Measurements from ENCODE around the gene MYOCD.

DNA sequence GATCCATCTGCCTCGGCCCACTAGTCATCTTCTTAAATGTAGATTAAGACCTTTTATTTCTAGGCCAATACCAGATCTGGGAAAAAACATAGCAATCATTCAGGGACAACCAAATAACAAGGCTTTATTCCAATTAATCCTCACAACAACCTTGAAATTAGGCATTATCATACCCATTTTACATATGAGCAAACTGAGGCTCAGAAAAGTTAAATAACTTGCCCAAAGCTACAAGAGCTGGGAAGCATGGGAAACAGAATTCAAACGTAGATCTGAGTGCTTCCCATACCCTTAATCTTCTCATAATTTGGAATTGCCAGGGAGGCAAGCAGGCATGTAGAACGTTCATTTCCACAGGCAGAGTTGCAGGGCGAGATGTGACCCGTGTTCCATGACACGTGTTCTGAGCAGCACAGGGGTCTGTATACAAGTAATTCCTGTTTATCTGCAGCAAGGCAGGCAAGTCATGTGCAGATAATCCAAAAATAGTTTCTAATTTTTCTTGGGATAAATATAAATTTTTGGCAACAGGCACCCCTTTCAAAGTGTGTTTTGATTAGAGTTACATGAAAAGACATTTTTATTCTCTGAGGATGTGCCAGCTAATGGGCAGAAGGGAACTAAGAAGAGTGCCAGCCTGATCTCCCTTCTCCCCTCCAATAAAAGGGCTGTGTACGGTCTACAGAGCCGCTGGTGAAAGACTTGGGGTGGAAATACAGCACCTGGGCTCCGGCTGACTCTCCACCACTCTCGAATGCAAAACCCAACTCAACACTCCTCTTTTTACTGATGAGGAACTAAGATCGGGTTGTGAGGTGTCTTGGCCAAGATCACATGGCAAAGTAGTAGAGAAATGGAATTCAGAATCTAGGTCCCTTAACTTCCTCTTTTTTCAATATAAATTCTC is 27.7 kb upstream of the MYOCD start:
- TF ChIP-seq POLR2AphosphoS5 (IDR thresholded peaks at IDR 0.05) (no peak), POLR2A (IDR thresholded peaks at IDR 0.05) (no peak)
- TF ChIP-seq, protein P1, sequence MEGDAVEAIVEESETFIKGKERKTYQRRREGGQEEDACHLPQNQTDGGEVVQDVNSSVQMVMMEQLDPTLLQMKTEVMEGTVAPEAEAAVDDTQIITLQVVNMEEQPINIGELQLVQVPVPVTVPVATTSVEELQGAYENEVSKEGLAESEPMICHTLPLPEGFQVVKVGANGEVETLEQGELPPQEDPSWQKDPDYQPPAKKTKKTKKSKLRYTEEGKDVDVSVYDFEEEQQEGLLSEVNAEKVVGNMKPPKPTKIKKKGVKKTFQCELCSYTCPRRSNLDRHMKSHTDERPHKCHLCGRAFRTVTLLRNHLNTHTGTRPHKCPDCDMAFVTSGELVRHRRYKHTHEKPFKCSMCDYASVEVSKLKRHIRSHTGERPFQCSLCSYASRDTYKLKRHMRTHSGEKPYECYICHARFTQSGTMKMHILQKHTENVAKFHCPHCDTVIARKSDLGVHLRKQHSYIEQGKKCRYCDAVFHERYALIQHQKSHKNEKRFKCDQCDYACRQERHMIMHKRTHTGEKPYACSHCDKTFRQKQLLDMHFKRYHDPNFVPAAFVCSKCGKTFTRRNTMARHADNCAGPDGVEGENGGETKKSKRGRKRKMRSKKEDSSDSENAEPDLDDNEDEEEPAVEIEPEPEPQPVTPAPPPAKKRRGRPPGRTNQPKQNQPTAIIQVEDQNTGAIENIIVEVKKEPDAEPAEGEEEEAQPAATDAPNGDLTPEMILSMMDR (IDR thresholded peaks at IDR 0.05): no peak
